DMS 273 treated with DMSO at 0.1 percent for 48 hours (cell line): ENCODE measurements around the gene INSC.

ENCODE experiments used
- DNase-seq: peaks from one replicate; lab custom pipeline; 2025; lab: John Stamatoyannopoulos, UW

The INSC gene

DNA sequence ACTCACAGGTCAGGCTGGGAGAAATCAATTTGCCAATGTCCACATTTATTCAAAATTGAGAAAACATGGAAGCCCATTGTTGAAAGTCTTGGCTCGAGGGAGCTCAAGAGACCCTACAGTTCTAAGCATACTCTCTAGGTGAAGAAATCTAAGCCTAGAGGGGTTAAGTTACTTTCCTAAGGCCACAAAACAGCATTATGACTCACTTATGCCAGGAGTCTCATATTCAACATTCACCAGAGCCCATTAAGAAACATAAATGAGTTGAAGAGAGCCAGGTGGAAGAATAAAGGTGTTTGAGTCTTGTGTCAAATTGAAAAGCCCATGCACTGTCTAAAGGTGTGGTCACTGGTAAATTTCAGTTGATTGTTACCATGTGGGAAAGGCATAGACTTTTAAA lies 108.1 kb downstream of the INSC start:
- no peak for DNase-seq

DNA sequence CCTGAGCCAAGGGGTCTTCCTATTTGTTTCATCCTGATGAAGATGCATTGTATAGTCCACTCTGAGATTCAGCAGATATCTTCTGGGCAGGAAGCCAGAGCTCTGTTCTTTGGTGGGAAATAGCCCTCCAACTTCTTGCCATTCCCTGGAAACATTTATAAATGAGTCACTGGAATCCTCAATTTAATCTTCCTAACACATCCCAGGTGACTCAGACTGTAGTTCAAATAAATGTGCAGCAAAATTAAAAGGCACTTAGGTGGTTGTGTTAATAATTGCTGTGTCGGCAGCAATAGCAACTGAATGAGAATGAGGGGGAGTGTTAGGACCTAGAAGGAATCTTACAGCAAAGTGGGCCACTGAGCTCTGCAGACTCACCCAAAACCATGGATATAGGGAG lies 108.6 kb downstream of the INSC start:
- no peak for DNase-seq

DNA sequence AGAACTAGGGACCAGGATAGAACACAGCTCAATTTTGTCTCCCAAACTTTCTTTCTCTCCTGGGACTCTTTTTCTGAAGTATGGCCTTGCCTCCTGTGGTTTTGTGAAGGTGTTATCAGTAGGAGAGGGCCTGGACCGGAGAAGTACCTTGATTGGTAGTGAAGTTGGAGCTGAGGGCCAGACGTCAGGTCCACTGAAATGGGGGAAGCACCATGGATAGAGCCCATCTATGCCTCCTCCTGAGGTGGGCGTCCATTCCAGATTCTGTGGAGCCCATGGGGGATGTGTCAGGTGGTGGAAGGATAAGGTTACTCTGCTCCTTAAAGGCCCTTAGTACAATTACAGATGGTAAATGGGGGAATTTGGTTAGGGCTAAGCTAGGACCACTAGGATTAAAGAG lies 109.7 kb downstream of the INSC start:
- no peak for DNase-seq

GRCh38 chr11:15227011-15227410 lies 112.3 kb downstream of the INSC start:
- DNase-seq, result no peak

GRCh38 chr11:15228331-15228849 lies 113.7 kb downstream of the INSC start:
- DNase-seq, result no peak

DNA sequence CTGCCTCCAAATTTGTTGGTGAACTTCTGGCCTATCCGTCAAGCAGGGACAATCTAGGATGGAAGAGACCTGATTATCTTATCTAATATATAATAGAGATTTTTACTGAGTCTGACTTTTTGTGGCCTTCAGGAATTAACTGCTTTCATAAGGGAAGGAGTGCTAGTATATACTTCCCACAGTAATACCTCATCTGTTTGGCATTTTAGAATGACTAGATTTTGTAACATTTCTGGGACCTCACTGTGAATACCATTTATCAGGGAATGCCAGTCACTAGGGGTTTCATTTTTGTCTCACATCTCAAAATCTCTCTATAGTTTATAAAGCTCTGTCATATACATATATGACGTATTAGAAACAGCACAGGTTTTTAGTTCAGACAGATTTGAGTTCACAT lies 114.3 kb downstream of the INSC start:
- no peak for DNase-seq

GRCh38 chr11:15232496-15232895 lies 117.8 kb downstream of the INSC start:
- no peak for DNase-seq

GRCh38 chr11:15233371-15234165 lies 118.8 kb downstream of the INSC start:
- DNase-seq, result no peak

DNA sequence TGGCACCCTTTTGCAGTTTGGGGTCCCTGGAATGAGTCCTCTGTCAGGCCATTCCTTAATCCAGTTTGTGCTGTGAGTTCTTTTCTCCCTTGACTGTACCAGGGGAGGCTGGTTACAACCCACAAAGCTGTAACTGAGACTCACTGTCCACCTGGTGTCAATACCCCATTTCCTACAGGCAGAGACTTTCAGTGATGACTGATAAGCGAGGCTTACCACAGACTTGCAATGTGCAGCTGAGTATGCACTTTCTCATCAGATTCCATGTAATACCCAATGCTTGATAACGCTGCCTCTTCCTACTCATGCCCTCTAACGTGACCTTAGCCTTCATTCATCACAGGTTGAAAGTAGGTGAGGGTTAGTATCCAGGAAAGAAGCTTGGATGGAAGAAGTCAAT lies 120.1 kb downstream of the INSC start:
- DNase-seq, result no peak

GRCh38 chr11:15236559-15236958 lies 121.8 kb downstream of the INSC start:
- DNase-seq, result no peak

GRCh38 chr11:15238856-15239255 lies 124.1 kb downstream of the INSC start:
- DNase-seq, result no peak

DNA sequence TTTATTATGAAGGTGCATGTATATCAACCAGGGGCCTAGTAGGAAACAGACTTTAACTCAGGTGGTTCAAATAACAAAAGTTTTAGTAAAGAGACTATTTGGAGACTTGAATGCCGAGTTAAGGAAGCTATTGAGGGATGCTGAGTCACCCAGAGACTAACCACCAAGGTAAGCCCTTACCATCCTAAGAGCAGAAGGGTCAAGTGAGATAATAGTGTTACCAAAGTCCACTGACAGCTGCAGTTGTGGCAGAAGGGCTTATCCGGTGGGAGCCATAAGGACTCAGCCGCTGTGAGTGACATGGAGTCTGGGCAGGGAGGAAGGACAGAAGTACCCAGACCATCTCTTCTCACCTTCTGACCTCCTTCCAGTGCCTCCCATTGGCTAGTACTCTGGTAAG lies 134.0 kb downstream of the INSC start:
- DNase-seq, result no peak

DNA sequence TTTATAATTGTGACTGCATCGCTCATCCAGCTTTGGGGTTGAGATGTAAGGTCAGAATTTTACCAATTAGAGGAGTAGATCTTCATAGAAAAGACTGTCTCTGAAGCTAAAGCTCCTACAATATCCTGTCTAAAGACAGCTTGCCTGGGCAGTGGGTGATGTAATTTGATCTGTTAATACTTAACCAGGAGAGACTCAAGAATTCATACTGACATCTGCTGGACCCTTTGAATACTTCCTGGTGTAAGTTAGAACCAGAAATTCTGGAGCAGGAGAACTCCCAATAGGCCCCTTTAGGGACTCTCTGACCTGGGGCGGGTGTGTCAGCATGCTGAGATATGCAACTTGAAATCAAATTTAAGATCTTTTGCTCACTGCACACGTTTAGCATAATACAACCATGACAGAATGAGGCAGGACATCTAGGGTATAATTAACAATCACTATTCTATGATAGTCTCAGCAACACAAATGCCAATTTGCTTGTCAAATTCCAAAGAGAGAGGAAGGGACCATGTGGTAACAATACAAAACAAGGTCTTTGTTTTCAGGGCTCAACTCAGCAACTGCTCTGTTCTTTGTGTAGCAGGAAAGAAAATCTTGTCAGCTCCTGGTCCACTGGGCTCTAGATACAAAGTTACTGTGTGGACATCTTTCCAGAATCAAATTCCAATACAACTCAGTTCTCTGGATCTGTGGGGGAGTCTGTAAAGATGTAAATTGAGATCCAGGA lies 143.9 kb downstream of the INSC start:
- DNase-seq, result peak; percentile 59

DNA sequence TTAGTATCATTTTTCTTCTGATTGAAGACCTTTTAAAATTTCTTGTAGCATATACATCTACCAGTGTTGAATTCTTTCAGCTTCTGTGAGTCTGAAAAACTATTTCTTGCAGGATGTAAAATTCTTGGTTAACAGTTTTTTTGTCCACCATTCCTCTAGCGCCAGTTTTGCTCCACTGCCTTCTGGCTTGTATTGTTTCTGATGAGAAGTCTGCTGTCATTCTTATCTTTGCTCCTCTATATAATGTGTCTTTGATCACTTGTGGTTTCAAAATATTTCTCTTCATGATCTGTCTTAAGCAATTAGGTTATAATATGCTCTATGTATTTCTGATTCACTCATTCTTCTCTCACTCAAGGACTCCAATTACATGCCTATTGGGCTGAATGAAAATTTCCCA lies 152.3 kb downstream of the INSC start:
- no peak for DNase-seq

DNA sequence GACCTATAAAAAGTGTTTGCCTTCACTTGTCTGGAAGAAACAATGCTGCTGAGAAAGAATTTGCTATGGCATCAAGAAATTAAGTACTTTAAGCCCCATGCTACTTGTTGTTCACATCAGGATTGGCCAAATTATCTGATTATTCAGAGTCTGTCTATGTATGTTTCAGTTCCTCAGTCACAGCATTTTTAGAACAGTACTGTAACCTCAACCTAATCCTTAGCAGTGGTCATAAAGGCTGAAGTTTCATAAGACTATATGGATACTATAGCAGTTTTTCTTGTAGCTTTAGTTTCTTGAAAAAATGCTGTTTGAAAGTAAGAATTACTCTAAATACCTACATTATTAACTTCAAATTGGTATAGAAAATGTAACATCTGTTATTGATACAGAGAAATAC lies 153.9 kb downstream of the INSC start:
- no peak for DNase-seq

DNA sequence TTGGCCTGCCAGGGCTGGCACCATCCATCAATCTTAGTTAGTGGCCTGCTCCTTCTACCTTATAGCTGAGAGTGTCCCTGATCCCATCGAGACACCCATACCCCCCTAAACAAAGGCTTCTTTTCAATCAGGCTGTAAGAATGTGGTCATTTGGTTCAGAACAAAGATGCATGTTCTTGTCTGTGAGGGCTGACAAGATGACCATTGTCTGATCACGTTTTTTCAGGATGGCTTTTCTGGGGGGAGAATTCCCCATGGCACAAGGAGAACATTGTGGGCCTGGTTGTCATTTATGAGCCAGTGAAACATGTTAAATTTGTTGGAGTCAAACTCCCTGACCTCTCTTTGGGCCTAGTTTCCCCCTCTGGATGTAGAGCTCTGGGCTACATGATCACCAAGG lies 160.4 kb downstream of the INSC start:
- DNase-seq, result no peak

DNA sequence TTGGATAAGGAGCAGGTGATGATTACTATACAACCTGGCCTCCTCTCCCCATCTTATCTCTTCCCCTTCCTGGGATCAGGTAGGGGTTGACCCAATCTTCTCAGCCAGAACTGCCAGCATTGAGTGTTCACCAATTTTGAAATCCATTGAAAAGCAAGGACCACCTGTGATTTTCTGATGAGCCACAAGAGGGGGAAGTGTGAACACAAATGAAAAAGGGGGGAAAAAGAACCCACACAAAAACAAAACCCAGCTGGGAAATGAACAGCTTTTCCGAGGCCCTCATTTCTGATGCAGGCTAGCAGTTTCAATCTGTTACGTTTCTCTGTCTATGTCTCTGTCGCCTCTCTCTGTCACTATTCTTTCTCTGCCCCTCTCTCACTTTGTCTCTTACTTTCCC lies 161.9 kb downstream of the INSC start:
- DNase-seq, result no peak

GRCh38 chr11:15278128-15278527 lies 163.4 kb downstream of the INSC start:
- DNase-seq, result no peak

DNA sequence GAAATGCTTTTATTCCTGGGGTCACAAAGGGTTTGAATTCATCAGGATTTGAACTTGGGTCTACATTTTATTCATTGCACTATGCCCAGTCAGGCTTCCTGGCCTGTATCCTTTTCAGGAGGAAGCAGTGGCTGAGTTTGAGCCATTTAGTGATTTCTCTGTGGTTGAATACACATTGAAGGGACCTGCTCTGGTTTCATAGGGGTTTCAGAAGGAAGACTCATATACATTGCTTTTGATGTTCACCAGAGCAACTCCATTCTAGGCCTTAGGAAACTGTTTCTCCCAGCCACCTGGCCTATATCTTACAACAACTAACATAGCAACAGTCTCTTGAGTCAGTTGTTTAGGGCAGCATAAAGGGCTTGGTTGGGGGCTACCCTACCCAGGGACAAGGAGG lies 165.7 kb downstream of the INSC start:
- DNase-seq, result no peak

DNA sequence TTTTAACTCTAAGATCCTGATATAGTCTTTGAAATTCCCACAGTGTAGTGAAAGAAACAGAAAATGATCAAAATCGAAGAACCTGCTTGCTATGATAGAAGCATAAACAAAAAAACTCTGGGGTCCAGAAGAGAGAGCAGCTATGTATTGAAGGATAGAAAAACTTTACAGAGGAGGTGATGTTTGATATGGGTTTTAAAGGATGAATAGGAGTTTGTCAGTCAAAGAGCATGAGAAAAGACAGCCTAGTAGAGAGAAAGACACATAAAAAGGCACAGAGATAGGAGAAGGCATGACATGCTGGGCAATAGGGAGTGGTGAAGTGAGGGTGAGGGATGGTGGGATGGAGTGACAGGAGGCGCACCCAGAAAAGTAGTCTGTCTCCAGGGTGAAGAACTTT lies 168.0 kb downstream of the INSC start:
- no peak for DNase-seq

- no peak for DNase-seq
Observed at GRCh38 chr11:15286465-15286864, 171.7 kb downstream of the INSC start.

DNA sequence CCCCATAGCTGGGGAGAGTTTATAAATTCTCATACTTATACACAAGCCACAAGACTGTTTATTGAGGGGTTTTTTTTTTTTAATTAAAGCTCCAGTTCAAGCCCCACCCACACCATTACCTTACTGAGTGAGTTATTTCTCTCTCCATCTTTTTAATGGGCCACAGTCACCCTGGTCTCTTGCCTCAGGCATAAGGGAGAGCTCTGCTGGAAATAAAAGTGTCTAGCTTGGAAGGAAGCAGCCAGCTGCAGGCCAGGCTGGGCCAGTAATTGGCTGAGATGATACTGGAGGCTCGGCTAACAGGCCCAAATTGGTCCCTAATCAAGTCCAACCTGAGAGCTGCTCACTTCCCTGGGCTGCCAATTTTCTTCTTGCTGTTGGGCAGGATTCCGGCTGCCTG lies 174.1 kb downstream of the INSC start:
- DNase-seq, result no peak

- DNase-seq, result no peak
Observed at GRCh38 chr11:15289723-15290122, 175.0 kb downstream of the INSC start.

- DNase-seq, result no peak
Observed at GRCh38 chr11:15291885-15292284, 177.2 kb downstream of the INSC start.
